ENCODE results near the gene XRCC3. TPM values are rescaled to one million over a fixed set of nuclear protein-coding genes. Genes with fewer than 3 reads are reported as not detected.

XRCC3 gene
- total RNA-seq = 9.8 TPM

DNA sequence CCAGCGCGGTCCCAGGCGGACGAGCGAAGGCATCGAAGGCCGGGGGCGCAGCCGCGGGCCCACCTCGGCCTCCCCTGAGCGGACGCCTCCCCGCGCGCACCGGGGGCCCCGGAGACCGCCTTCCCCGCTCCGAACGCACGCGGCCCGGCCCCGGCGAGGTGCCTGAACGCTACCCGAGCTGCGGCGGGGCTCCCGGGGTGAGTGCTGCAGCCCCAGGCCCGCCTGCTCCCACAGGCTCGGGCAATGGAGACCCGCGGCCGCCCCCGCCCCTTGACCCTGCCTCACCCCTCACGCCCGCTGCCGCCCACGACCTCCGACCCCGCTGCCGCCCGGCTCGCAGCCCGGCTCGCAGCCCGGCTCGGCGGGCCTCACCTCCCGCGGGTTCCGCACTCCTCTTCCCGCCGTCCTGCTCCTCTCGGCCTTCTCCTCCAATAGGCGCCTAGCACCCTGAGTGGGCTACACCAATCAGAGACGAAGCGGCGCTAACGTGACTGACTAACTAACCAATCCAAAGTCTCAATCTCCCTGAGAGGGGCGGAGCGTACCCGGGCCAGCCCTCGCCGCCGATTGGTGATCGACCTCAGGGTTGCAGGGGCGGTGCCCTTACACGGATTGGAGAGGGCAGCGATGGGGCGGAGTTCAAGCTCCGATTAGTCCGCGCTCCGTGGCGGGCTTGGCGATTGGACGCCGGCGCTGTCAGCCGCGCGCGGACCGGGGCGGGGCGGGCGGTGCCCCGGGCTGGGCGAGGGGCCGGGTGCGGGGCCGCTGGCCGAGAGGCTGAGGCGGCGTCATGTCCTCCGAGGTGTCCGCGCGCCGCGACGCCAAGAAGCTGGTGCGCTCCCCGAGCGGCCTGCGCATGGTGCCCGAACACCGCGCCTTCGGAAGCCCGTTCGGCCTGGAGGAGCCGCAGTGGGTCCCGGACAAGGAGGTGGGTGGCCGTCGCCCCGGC is at the start of gene XRCC3, which contains the start of gene ZFYVE21:
TSS of gene XRCC3 (minus strand) at position 400 of the 949 bp plus-strand sequence. CDS start 4,364 bp downstream, outside the sequence.
TSS of gene ZFYVE21 (plus strand) at position 759 of the 949 bp plus-strand sequence. CDS start at position 791, 32 bp downstream.
- peak; percentile 100 for DNase-seq (ENCODE audit: low spot score in 2 of 2)
- peak; percentile 99 for FAIRE-seq

DNA sequence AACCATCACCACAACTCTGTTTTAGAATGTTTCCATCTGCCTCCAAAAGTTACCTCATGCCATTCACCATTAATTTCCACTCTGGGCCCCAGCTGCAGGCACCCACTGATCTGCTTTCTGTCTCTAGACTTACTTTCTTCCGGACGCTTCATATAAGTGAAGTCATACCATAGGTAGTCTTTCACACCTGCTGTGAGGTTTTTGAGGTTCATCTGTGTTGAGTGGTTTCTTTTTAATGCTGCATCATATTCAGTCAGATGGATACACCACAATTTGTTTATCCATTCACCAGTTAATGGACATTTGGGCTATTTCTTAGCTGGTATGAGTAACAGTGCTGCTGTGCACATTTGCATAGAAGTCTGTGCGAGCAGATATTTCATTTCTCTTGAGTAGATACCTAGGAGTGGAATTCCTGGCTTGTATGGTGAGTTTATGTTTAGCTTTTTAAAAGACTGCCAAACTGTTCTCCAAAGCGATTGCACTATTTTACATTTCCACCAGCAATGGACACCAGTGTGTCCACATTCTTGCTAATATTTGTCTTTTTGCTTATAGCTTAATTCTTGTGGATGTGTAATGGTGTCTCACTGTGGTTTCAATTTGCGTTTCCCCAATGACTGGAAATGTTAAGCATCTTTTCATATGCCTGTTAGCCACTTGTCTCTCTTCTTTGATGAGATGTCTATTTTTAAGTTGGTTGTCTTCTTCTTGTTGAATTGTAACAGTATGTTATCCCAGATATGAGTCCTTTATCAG is 48.7 kb upstream of the XRCC3 start:
- DNase-seq (ENCODE audit: low spot score in 2 of 2) = no peak
- FAIRE-seq = no peak

DNA sequence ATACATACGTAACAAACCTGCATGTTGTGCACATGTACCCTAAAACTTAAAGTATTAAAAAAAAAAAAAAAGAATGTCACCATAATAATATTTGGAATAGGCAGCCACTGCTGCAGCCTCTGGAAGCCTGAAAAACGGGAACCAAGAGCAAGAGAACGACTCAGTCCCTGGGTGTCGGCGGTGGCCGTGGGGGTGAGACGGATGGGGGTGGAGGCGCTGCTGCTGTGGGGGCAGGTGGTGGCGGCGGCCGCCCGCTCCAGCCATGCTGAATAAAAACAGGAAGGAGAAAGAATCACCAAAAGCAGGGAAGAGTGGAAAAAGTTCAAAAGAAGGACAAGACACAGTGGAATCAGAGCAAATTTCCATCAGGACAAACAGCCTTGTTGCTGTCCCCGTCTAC is 47.3 kb upstream of the XRCC3 start:
- FAIRE-seq = no peak
- no peak for DNase-seq (ENCODE audit: low spot score in 2 of 2)

DNA sequence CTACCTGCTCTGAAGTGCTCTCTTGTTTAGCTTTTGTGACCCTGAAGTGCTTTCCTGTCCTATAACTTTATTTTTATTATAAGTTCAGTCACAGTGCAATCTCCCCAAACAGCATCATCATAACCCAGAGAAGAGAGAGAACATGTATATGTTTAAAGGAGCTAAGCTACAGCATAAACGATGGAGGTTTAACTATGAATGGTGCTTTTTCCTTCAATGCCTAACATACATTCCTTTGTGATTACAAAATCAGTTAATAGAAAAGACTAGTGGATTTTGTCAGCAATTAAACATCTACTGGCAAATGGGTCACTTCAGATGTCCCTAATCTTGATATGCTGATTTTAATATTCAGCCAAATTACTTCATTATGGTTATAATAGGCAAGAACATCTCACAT is 46.8 kb upstream of the XRCC3 start:
- DNase-seq (ENCODE audit: low spot score in 2 of 2) (no peak), FAIRE-seq (no peak)

DNA sequence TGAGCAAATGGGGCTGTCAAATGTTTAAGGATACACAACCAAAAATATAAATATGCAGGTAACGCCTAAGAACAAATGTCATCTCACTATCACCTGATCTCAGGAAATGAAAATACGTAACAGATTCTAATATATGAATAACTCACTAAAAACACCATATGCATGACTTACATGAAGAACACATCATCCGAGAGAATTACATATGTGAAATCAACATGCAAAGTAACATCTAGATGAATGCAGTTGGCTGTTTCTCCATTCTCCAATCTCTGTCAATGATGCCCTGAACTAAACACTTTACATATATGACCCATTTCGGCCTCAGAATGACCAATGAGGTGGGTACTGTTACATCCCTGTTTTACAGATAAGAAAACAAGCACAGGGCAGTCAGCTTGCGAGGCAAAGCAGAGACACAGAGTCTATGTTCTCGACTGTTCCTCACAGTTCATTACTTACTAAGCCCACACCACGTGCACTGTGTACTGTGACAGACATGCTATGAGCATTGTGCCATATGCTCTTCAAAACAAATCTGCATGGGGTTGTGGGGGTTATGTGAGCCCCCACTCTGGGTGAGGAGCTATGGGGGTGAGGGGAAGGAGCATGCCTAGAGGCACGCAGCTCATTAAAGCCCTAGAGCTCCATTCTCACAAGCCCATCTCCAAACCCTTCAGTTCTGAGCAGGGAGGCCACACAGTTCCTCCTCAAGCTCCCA is 43.0 kb upstream of the XRCC3 start:
- DNase-seq (ENCODE audit: low spot score in 2 of 2) (no peak), FAIRE-seq (no peak)

DNA sequence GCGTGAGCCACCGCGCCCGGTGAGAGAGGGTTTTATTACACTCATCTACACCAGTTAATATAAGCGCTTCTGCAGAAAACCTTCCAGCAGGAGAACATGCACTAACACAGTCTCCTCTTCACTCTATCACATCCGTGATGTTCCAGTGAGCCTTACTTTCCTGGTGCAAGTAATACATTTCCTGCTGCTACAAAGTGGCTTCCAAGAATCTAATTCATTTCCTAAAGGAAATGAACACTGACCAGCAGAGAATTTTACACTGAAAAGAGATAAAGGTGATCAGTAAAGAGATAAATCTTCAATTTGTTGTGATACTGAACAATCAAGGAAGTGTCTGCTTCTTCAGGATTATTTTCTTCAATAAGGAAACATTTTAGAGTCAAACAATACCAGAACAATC is 39.8 kb upstream of the XRCC3 start:
- no peak for FAIRE-seq
- DNase-seq (ENCODE audit: low spot score in 2 of 2) = no peak

DNA sequence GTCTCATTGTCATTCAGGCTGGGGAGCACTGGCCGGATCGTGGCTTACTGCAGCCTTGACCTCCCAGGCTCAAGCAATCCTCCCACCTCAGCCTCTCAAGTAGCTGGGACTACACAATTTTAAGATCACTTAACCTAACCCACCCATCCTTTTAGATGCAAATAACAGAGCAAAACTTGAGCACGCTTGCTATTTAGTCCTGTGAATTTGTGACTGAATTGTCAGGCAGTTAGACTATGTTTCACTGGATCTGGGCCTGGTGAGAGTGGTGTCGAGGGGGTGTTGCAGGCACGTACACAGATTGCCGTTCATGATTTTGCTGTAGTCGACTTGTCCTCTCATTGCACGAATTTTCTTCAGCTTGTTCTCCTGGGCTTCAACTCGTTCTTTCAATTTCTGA is 38.5 kb upstream of the XRCC3 start:
- DNase-seq (ENCODE audit: low spot score in 2 of 2) (no peak), FAIRE-seq (no peak)

DNA sequence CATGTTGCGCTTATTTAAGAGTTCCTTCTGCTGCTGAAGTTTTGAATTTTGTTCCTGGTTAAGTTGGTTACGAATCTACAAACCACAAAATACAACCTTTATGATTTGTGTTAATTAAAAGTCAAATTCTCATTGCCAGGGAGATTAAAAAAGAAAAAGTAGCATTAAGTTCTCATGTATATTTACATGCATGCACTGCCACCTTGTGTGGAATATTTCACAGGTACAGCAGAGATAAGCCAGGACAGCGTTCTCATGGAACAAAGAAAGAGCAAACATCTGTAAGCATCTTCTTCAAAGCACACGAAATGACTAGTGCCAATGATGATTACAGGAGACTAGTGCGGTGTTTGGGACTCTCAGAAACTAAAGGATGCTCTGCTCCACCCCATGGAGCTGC is 34.6 kb upstream of the XRCC3 start:
- DNase-seq (ENCODE audit: low spot score in 2 of 2) = no peak
- no peak for FAIRE-seq

DNA sequence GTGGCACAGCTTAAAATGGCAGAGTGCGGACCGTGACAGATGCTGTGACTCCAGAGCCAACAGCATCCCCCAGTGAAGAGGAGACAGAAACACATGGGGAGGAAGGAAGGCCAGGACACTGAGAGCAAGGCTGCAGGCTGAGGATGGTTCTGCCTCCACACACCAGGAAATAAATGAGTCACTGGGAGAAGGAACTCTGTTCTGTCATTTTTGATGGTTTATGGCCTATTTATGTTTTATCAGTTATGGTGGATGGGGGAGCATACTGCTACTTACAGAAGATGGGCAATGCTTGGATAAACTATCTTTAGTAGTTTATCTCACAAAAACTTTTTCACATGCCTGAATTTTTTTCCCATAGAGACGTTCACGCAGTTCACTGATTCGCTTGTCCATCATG is 34.2 kb upstream of the XRCC3 start:
- no peak for FAIRE-seq
- DNase-seq (ENCODE audit: low spot score in 2 of 2) = no peak

DNA sequence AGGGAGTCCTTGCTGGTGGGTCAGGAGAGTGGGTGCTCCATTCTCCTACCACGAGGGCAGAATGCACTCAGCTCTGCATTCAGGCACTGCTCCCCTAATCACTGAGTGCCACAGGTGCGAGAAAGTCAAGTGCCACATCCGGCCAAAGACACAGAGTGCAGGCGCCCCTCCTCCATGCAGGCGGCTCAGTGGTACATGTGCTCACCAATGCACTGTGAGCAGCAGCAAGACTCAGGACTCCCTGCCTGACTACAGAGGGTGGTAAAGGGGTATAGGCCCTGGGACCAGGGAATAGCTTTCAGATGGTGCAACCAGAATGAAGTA is 33.2 kb upstream of the XRCC3 start:
- DNase-seq (ENCODE audit: low spot score in 2 of 2) (no peak), FAIRE-seq (no peak)

DNA sequence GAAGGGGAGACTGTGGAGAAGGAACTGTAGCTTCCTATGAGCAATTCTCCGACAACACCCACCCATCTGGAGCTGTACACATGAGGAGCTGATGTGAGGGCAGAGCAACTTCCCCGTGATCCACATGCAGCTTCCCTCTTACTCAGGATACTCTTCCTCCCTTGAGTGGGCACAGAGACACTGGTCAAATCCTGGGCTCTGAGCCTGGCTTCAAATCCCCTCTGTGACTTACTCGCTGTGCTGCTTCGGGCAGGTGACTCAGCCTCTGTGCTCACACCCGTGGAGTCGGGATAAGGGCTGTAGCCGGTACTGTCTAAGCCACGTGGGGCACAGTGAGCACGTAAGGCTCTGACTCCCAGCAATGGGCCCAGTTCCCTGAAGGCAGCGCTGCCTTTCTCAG is 31.4 kb upstream of the XRCC3 start:
- no peak for FAIRE-seq

DNA sequence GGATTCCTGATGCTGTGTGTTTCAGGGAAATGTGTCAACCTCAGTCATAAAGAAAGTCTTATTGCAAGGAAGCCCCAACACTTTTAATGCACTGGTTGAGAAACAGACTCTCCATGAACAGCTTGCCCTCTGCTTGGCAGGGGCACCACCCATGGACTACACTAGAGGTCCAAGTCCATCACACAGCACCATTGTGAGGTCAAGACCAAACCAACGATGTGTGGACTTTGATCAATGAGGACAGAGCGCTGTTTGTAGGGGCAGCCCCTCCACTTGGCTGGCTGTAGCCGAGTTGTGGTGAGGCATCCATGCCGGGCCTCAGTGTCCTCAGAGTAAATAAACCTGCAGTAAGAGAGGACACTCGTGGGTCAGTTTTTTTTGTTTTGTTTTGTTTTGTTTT is 30.2 kb upstream of the XRCC3 start:
- no peak for FAIRE-seq

More for the DNA sequence above, 31.4 kb upstream of the XRCC3 start:
- no peak for DNase-seq (ENCODE audit: low spot score in 2 of 2)

DNA sequence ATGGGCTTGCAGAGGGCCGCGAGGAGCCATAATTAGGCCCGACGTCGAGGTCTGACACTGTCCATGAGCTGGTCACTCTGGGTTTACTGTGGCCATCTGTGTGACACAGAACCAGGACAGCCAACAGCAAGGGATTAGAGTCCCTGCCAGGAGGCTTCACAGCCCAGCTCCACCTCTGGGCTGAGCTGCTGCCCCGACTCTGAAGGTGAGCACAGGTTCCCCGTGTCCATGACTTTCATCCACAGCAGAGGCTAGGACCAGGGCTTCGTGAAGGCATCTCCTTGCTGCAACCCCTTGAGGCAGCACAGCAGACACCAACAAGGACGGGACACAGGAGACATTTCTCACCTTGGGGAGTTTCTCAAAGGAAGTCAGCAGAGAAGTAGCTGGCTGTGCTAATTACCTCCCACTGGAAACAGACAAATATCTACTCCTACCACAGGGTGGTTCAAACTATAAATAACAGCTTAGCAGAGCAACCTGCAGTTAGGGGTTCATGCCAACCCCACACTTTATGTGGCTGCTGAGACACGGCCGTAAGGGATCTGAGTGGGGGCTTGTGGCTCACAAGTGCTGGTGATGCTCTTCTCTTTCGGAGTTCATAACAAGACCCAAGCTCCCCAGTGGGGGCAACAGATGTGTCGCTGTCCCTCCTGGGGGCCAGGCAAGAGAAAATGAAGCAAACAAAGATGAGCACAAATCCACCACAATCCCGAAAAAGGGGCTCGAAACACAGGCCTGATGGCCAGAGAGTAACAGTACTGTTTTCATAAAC is 29.6 kb upstream of the XRCC3 start:
- FAIRE-seq (no peak), DNase-seq (ENCODE audit: low spot score in 2 of 2) (no peak)

More for the DNA sequence above, 30.2 kb upstream of the XRCC3 start:
- DNase-seq (ENCODE audit: low spot score in 2 of 2) = no peak

DNA sequence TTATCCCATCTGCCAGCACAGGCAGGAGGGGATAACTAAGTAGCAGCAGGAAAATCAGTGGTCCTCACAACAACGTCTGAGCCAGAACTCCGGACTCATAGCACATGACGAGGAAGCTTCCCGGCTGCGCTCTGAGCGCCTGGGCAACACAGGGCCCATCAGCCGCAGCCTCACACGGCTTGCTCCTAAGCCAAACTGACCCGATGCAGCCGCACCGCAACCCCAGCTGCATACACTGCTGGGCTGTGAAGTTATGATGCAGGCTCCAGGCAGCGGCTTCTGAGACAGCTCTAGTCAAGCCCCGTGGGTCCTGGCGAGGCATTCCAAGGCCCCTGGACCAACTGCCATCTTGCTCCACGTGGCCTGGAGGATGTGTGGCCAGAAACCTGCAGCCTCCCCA is 28.4 kb upstream of the XRCC3 start:
- DNase-seq (ENCODE audit: low spot score in 2 of 2) (no peak), FAIRE-seq (no peak)

DNA sequence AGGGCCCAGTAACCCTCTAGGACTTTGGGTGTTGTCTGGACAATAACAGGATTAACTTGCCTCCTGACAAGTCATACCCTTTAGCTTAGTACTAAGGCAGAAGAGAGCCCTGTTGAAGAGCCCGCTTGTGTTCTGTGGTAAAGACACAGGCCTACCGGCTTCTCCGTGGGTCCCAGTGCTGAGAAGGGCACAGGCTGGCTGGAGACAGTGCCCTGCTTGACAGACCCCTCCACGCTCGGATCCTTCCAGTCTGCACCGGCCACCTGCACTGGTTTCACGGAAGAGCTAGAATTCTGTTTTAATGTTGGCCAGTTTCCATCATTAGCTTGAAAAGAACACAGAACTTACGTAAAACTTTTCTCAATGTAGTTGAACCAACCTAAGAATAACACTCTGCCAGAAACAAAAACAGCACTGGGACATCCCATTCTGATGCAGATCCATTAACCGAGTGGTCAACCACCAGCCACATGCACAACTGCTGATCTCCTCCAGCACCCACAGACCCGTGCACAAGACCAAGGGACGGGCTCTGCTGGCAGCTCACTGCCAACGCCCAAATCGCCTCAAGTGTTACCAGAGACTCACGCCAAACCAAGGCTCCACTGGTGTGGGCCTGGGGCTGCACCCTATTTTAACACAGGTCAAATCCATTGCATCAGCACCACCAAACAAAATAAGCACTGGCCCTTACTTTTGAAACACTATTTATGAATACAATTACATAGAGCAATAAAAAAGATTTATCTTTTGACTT is 27.4 kb upstream of the XRCC3 start:
- FAIRE-seq = no peak
- DNase-seq (ENCODE audit: low spot score in 2 of 2) = no peak

DNA sequence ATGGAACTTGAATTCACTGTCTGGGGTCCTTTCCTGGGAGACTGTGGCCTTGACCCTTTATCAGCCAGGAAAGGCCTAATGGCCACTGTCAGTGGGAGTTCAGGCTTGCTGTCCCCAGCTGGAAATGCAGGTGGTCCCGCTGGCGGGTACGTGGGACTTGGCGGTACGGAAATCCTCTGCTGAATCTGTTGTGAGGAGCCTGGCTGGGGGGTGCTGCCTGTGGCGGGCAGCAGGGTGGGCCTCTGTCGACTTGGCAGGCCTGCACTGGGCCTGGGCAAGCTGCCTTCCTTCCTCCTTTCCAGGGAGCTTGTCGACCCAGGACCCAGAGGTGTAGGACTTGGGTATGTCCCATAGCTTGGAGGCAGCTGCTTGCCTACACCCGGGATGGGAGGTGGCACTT is 26.6 kb upstream of the XRCC3 start:
- FAIRE-seq = no peak
- DNase-seq (ENCODE audit: low spot score in 2 of 2) = no peak

DNA sequence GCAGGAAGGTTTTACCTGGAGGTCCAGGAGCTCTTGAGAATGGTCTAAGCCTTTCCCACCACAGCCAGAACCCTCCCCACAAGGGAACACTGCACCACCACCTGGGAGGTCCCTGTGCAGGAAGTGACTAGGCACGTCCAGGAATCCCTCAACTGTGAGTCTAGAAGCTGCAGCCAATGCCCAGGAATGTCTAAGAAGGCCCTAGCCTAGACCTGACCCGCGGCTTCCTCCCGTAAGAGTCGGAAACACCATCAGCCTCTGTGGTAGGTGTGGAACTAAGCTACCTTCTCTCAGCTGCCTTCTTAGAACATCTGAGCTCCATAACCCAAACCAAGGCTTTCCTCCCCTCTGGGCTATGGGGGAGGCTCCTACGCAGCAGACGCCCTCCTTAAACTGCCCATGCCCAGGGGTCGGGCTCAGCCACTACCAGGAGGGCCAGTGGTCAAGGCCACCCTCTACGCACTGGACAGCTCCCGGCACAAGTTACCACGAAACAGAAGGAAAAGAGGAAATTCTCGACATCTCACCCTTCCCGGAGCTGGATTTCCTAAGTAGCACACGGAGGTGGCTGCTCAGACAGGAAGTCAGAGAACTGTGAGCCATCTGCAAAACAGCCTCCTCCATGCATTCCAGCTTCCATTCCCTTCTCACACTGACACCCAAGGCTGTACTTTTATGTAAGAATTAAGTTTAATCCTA is 25.9 kb upstream of the XRCC3 start:
- FAIRE-seq (no peak), DNase-seq (ENCODE audit: low spot score in 2 of 2) (no peak)

DNA sequence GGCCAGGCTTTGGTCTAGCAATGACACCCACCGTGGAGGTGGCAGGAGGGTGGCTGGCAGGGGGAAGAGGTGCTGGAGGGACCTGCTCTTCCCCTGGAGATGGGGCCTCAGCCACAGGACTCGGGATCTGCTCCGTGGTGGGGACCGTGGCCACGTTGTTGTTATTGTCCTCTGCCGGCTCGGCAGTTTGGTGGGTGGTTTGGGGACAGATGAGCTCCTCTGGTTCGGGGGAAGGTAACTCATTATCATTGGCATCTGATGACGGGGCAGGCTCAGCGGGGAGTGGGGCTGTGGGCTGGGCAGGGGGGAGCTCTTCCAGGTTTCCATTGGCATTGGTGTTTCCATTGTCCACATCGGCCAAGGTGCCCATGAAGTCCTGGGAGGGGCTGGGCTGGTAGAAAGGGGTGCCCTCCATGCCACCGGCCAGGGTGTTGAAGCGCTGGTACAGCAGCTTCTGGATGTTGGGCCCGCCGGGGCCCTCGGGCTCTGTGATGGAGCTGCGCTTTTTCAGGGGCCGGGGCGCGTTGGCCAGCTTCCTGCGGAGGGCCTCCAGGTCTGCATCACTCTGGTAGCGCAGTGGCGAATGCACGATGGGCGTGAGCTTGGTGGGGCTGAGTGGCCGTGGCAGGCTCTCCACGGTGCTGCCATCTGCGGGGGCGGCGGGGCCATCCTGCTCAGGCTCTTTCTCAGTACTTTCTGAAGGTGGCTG is 24.7 kb upstream of the XRCC3 start:
- DNase-seq (ENCODE audit: low spot score in 2 of 2) = no peak
- FAIRE-seq = no peak
